Raji (cell line): ENCODE data around the gene CPLANE2.

Experiments used
- POLR2A ChIP-seq: IDR thresholded peaks from 2 replicates; pipeline ENCODE4 v1.6.1; 2011; ENCODE audit warnings: low read depth, low read length, control low read depth; ENCODE audit not compliant: insufficient read depth

Gene CPLANE2

GRCh38 chr1:16191916-16192546, 45.0 kb downstream of the CPLANE2 start:
- no peak for TF ChIP-seq POLR2A

- TF ChIP-seq POLR2A = no peak
These were observed 45.7 kb downstream of the CPLANE2 start for GRCh38 chr1:16191309-16191708.

GRCh38 chr1:16189921-16190621, 46.9 kb downstream of the CPLANE2 start:
- TF ChIP-seq POLR2A = no peak

- no peak for TF ChIP-seq POLR2A
These were observed 48.0 kb downstream of the CPLANE2 start for GRCh38 chr1:16189003-16189402.

- TF ChIP-seq POLR2A = no peak
These were observed 49.1 kb downstream of the CPLANE2 start for GRCh38 chr1:16187748-16188401.

DNA sequence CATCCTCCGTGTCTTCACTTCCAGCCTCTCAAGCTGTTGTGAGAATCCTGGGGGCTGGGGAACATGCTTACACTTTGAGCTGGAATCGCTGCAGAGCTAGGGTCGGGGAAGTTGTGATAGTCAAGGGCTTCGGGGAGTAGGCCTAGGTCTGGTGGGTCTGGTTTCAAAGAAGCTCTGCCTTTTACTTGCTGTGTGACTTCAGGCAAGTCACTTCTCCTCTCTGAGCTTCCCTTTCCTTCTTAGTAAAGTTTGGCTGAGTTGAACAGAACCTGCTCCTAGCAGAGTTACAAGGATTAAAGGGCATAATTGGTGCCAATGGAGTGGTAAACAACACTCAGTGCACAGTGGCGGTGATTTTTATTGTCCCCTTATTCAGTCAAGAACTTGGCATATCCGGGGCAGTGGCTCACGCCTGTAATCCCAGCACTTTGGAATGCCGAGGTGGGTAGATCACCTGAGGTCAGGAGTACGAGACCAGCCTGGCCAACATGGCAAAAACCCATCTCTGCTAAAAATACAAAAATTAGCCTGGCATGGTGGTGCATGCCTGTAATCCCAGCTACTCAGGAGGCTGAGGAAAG, 50.2 kb downstream of the CPLANE2 start:
- no peak for TF ChIP-seq POLR2A

- no peak for TF ChIP-seq POLR2A
These were observed 52.3 kb downstream of the CPLANE2 start for GRCh38 chr1:16184557-16185303.

GRCh38 chr1:16183765-16184556, 53.0 kb downstream of the CPLANE2 start:
- no peak for TF ChIP-seq POLR2A

DNA sequence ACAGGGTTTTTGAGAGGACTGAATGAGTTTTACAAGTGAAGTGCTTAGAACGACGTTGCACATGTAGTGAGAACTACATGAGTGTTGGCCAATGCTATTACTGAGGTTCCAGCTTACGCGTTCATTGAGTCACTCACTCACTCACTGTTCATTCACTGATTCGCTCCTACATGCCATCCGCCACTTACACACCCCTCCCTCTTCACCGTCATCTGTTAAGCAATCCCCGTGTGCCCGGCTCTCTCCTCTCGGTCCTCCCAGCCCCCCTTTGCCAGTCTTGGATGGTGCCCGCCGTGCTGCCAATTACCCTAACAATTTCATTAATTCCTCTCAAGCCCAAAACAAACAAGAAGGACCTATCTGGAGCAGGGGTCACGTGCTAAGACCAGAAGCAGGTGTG, 53.8 kb downstream of the CPLANE2 start:
- TF ChIP-seq POLR2A = no peak

DNA sequence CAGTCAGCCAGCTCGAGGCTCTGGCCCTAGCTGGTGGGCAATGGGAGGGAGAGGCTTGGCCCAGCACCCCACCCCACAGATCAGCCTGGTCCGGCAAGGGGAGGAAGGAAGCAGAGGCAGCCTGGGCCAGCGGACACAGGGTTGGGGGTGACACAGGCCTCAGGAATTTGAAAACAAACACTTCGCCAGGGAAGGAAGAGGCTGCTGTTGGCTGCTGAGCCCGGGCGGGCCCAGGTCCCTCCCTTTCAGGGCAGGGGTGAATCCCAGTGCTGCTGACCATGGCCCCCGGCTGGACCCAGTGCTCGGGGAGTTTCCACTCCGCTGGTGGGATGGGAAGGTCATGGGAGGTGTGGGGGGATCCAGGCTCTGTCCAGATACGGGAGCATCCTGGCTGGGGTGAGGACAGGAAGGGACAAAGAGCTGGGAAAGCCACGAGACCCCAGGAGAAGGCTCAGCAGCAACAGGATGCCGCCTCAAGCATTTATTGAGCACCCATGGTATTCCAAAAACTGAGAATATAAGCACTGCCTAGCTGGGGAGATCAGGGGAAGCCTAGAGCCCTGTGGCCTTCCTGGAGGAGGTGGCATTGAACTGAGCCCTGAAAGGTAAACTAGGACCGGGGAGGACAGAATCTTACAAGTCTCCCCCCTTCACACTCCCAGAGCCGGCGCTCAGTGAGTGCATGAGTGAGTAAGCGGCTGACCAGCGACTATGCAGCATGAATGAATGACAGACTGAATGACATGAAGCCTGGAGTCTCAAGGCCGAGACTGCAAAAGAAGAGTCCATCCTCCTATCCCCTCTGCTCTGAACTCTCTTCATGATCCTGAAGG, 54.9 kb downstream of the CPLANE2 start:
- no peak for TF ChIP-seq POLR2A
